GM12874 (cell line): ENCODE measurements around the gene SUN2.

Experiments used
- CTCF ChIP-seq: IDR thresholded peaks from 2 replicates; pipeline ENCODE4 v1.5.1; 2011; ENCODE audit warnings: low read depth, mild to moderate bottlenecking, control low read depth, low read length, moderate library complexity; ENCODE audit not compliant: insufficient read depth

The SUN2 gene

GRCh38 chr22:38710351-38710750 is 45.4 kb downstream of the SUN2 start:
- no peak for TF ChIP-seq CTCF

- no peak for TF ChIP-seq CTCF
Observed at GRCh38 chr22:38709306-38709705, 46.5 kb downstream of the SUN2 start.

- no peak for TF ChIP-seq CTCF
Observed at GRCh38 chr22:38707984-38708383, 47.8 kb downstream of the SUN2 start.

GRCh38 chr22:38707346-38707745 is 48.5 kb downstream of the SUN2 start:
- TF ChIP-seq CTCF, result no peak

GRCh38 chr22:38706901-38707195 is 49.0 kb downstream of the SUN2 start:
- no peak for TF ChIP-seq CTCF

GRCh38 chr22:38706101-38706900 is 49.5 kb downstream of the SUN2 start:
- TF ChIP-seq CTCF, result no peak

- TF ChIP-seq CTCF, result no peak
Observed at GRCh38 chr22:38705235-38706100, 50.3 kb downstream of the SUN2 start, which contains the start of gene GTPBP1. Gene GTPBP1, plus strand, starts transcription at chr22:38705944. Its CDS starts 12 bp downstream, at chr22:38705956.
